ENCODE data around the gene CCNA1.

GRCh38 chr13:36413161-36413560 lies 19.1 kb upstream of the CCNA1 start:
- no peak for TF ChIP-seq EP300 (conservative IDR thresholded peaks at IDR 0.05; ENCODE audit: poor library complexity, severe bottlenecking)
- TF ChIP-seq, protein P1, sequence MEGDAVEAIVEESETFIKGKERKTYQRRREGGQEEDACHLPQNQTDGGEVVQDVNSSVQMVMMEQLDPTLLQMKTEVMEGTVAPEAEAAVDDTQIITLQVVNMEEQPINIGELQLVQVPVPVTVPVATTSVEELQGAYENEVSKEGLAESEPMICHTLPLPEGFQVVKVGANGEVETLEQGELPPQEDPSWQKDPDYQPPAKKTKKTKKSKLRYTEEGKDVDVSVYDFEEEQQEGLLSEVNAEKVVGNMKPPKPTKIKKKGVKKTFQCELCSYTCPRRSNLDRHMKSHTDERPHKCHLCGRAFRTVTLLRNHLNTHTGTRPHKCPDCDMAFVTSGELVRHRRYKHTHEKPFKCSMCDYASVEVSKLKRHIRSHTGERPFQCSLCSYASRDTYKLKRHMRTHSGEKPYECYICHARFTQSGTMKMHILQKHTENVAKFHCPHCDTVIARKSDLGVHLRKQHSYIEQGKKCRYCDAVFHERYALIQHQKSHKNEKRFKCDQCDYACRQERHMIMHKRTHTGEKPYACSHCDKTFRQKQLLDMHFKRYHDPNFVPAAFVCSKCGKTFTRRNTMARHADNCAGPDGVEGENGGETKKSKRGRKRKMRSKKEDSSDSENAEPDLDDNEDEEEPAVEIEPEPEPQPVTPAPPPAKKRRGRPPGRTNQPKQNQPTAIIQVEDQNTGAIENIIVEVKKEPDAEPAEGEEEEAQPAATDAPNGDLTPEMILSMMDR (IDR thresholded peaks at IDR 0.05; ENCODE audit: poor library complexity, severe bottlenecking), result no peak
- TF ChIP-seq EZH2 (IDR thresholded peaks at IDR 0.05; ENCODE audit: borderline replicate concordance, insufficient read depth, low read length, poor library complexity, severe bottlenecking), result no peak

Measured in neural cell (in vitro differentiated cells).